CD14-positive monocyte (primary cell): ENCODE data around the gene ENO2. TPM values are rescaled to one million over a fixed set of nuclear protein-coding genes. Genes with fewer than 3 reads are reported as not detected.

Experiments
- DNase-seq, 3 donors: peaks; one replicate each; pipeline ENCODE4 v3.0.0-alpha.2; 2011 to 2022
- H2AFZ ChIP-seq: 2 replicates; pipeline ENCODE4 v1.6.0; 2012; ENCODE audit warnings: mild to moderate bottlenecking, low read depth, low read length, inconsistent platforms; ENCODE audit not compliant: insufficient read depth, poor library complexity, severe bottlenecking
- H3K27ac ChIP-seq, 2 donors: 1 replicate in 1 of 2; 2 replicates in 1 of 2; pipeline ENCODE4 v1.5.1; 2012 to 2013; ENCODE audit warnings: low read length in 2 of 2, control low read depth in 1 of 2, inconsistent platforms in 1 of 2, low read depth in 1 of 2, mild to moderate bottlenecking in 1 of 2
- H3K27me3 ChIP-seq, 2 donors: one replicate each; pipeline versions ENCODE4 v1.6.0 to v1.6.1; 2011 to 2013; ENCODE audit warnings: low read length in 2 of 2; ENCODE audit not compliant: control insufficient read depth in 2 of 2, insufficient read depth in 2 of 2
- H3K36me3 ChIP-seq, 2 donors: replicated peaks in 1 of 2; 1 replicate in 1 of 2; 2 replicates in 1 of 2; pipeline versions ENCODE4 v1.5.1 to v1.6.1; 2012 to 2013; ENCODE audit warnings: low read length in 2 of 2, control low read depth in 1 of 2, inconsistent platforms in 1 of 2, mild to moderate bottlenecking in 1 of 2; ENCODE audit not compliant: insufficient read depth in 2 of 2, control insufficient read depth in 1 of 2
- H3K4me1 ChIP-seq, 2 donors: 1 replicate in 1 of 2; 2 replicates in 1 of 2; pipeline versions ENCODE4 v1.5.1 to v1.6.1; 2012 to 2013; ENCODE audit warnings: low read length in 2 of 2, control low read depth in 1 of 2, inconsistent platforms in 1 of 2, mild to moderate bottlenecking in 1 of 2, moderate library complexity in 1 of 2; ENCODE audit not compliant: insufficient read depth in 2 of 2, control insufficient read depth in 1 of 2
- H3K4me2 ChIP-seq: replicated peaks from 2 replicates; pipeline ENCODE3; 2012; ENCODE audit warnings: low read length, moderate library complexity, mild to moderate bottlenecking; ENCODE audit not compliant: poor library complexity, severe bottlenecking; ENCODE audit errors: extremely low read depth
- H3K4me3 ChIP-seq, 3 experiments: fragments of 200-600 bp in 1 of 3; sonication (generic) in 1 of 3; replicated peaks in 1 of 3; 1 replicate in 2 of 3; 2 replicates in 1 of 3; pipeline ENCODE4 v1.5.1; 2011 to 2013; ENCODE audit warnings: low read length in 3 of 3, mild to moderate bottlenecking in 3 of 3, control low read depth in 2 of 3, low read depth in 2 of 3, inconsistent platforms in 1 of 3, moderate library complexity in 1 of 3
- H3K79me2 ChIP-seq: 2 replicates; pipeline ENCODE4 v1.6.0; 2012; ENCODE audit warnings: mild to moderate bottlenecking, control low read depth, inconsistent platforms, low read length, moderate library complexity; ENCODE audit not compliant: insufficient read depth
- H3K9ac ChIP-seq: 2 replicates; pipeline ENCODE4 v1.6.0; 2017; ENCODE audit warnings: low read length, mild to moderate bottlenecking; ENCODE audit not compliant: insufficient read depth, poor library complexity, severe bottlenecking
- H3K9me3 ChIP-seq, 2 donors: replicated peaks in 1 of 2; 1 replicate in 1 of 2; 2 replicates in 1 of 2; pipeline versions ENCODE4 v1.5.1 to v1.6.1; 2012 to 2013; ENCODE audit warnings: low read length in 2 of 2, control low read depth in 1 of 2; ENCODE audit not compliant: control insufficient read depth in 1 of 2, insufficient read depth in 1 of 2
- H4K20me1 ChIP-seq: 2 replicates; pipeline ENCODE4 v1.6.0; 2012; ENCODE audit warnings: mild to moderate bottlenecking, low read length, control low read depth, moderate library complexity; ENCODE audit not compliant: insufficient read depth
- H3K27ac Mint-ChIP-seq, 7 donors: one replicate each; pipeline ENCODE4 v1.8.0; 2020; ENCODE audit warnings: mild to moderate bottlenecking in 7 of 7, mixed read lengths in 7 of 7, moderate library complexity in 6 of 7, inconsistent platforms in 2 of 7
- H3K27me3 Mint-ChIP-seq, 3 donors: one replicate each; pipeline ENCODE4 v1.8.0; 2021 to 2022; ENCODE audit warnings: low read depth in 3 of 3, mild to moderate bottlenecking in 3 of 3, mixed read lengths in 3 of 3, moderate library complexity in 3 of 3, inconsistent platforms in 1 of 3
- H3K36me3 Mint-ChIP-seq, 2 donors: one replicate each; pipeline ENCODE4 v1.8.0; 2020; ENCODE audit warnings: mixed read lengths in 2 of 2, inconsistent platforms in 1 of 2, mild to moderate bottlenecking in 1 of 2
- H3K4me1 Mint-ChIP-seq: one replicate; pipeline ENCODE4 v1.8.0; 2020; ENCODE audit warnings: mild to moderate bottlenecking, mixed read lengths
- H3K4me3 Mint-ChIP-seq, 2 donors: one replicate each; pipeline ENCODE4 v1.8.0; 2020; ENCODE audit warnings: mild to moderate bottlenecking in 2 of 2, mixed read lengths in 2 of 2, moderate library complexity in 1 of 2
- H3K9me3 Mint-ChIP-seq, 7 donors: one replicate each; pipeline ENCODE4 v1.8.0; 2020 to 2022; ENCODE audit warnings: mixed read lengths in 7 of 7, mild to moderate bottlenecking in 6 of 7, moderate library complexity in 6 of 7, inconsistent platforms in 2 of 7
- WGBS: methylation state at CpG from one replicate; pipeline ENCODE4 v1.1.5; 2013; ENCODE audit warnings: missing lambda C conversion rate; ENCODE audit not compliant: insufficient coverage; 5-methylcytosine and 5-hydroxymethylcytosine counted together
- intact Hi-C, 2 donors: fragments of 100-400 bp; cut with micrococcal nuclease; formaldehyde crosslinking; loops; one replicate each; pipeline versions ENCODE4 v1.15.0 to v1.15.1; 2023
- polyA plus RNA-seq, 3 donors: library from polyadenylated mRNA; depleted of rRNA in 1 of 3; unstranded in 2 of 3; stranded (reverse) in 1 of 3; fragments of 300-500 nt in 2 of 3; fragments of >200 nt in 1 of 3; fragmentation: Illumina TruSeq in 2 of 3; gene quantifications; 1 replicate in 2 of 3; 2 replicates in 1 of 3; pipeline ENCODE4 v1.2.3, GENCODE V29; 2012 to 2021
- TF ChIP-seq, protein P1 (sequence below): fragments of 200-600 bp; IDR thresholded peaks from one replicate; pipeline ENCODE4 v1.8.0; 2022; ENCODE audit warnings: antibody characterized with exemption, mild to moderate bottlenecking

ENO2 gene
- polyA plus RNA-seq, 3 donors: 0.09 to 0.43 (median 0.19) TPM

GRCh38 chr12:6894321-6894720, 20.1 kb upstream of the ENO2 start:
- Histone ChIP-seq H3K4me2 (no peak overlapping the region), H3K4me1 (peaks cover 37 to 42% of the 10 kb centered on the region in 2 donors), H3K27ac (peak overlapping the region in 1 of 2 donors; percentile 61), H3K27me3 (no peaks in the 10 kb centered on the region), H4K20me1 (no peaks in the 10 kb centered on the region), H3K9ac (no peak overlapping the region), H2AFZ (peak overlapping the region; percentile 41), H3K79me2 (no peaks in the 10 kb centered on the region), H3K36me3 (no peaks in the 10 kb centered on the region), H3K4me3 (no peak overlapping the region), H3K9me3 (no peaks in the 10 kb centered on the region)
- no CpG with 5 or more reads among the region's 3 CpGs for WGBS
- intact Hi-C loops: no loop called here
- H3K4me3 Mint-ChIP-seq: no peak overlapping the region
- H3K4me1 Mint-ChIP-seq: peaks cover 32% of the 10 kb centered on the region
- peaks cover 1 to 3% of the 10 kb centered on the region in 2 donors for H3K36me3 Mint-ChIP-seq
- H3K9me3 Mint-ChIP-seq: peaks cover 0 to 2% (median 0%) of the 10 kb centered on the region in 7 donors
- DNase-seq: peak in 2 of 3 donors; percentile 44 to 47
- H3K27me3 Mint-ChIP-seq: peaks cover 2 to 3% (median 2%) of the 10 kb centered on the region in 3 donors
- H3K27ac Mint-ChIP-seq: peak overlapping the region; percentile 41 to 84 (median 72)
- TF ChIP-seq, protein P1, sequence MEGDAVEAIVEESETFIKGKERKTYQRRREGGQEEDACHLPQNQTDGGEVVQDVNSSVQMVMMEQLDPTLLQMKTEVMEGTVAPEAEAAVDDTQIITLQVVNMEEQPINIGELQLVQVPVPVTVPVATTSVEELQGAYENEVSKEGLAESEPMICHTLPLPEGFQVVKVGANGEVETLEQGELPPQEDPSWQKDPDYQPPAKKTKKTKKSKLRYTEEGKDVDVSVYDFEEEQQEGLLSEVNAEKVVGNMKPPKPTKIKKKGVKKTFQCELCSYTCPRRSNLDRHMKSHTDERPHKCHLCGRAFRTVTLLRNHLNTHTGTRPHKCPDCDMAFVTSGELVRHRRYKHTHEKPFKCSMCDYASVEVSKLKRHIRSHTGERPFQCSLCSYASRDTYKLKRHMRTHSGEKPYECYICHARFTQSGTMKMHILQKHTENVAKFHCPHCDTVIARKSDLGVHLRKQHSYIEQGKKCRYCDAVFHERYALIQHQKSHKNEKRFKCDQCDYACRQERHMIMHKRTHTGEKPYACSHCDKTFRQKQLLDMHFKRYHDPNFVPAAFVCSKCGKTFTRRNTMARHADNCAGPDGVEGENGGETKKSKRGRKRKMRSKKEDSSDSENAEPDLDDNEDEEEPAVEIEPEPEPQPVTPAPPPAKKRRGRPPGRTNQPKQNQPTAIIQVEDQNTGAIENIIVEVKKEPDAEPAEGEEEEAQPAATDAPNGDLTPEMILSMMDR: no peak

- TF ChIP-seq, protein P1: no peak
- peaks cover 2 to 3% (median 2%) of the 10 kb centered on the region in 3 donors for H3K27me3 Mint-ChIP-seq
- H3K4me3 Mint-ChIP-seq: no peak overlapping the region
These were observed 17.4 kb upstream of the ENO2 start for GRCh38 chr12:6896846-6897435.

More at GRCh38 chr12:6896846-6897435, 17.4 kb upstream of the ENO2 start:
- Histone ChIP-seq H3K36me3 (no peaks in the 10 kb centered on the region), H4K20me1 (no peaks in the 10 kb centered on the region), H3K9ac (no peak overlapping the region), H3K4me1 (peaks cover 26 to 33% of the 10 kb centered on the region in 2 donors), H3K4me2 (no peak overlapping the region), H3K79me2 (no peaks in the 10 kb centered on the region), H3K9me3 (no peaks in the 10 kb centered on the region), H2AFZ (no peak overlapping the region), H3K27me3 (no peaks in the 10 kb centered on the region), H3K4me3 (no peak overlapping the region), H3K27ac (no peak overlapping the region)
- intact Hi-C loops: no loop called here
- Mint-ChIP-seq H3K9me3 (peaks cover 0 to 2% (median 0%) of the 10 kb centered on the region in 7 donors), H3K4me1 (peaks cover 23% of the 10 kb centered on the region), H3K27ac (no peak overlapping the region), H3K36me3 (peaks cover 1 to 3% of the 10 kb centered on the region in 2 donors)
- DNase-seq: no peak
- 86% methylated on average over 4 of the region's 6 CpGs for WGBS
